ENCODE data around the gene PDSS2.
"Not testable (repeated sequence)": the region's sequence is repeated elsewhere in the genome, so short reads cannot be mapped to it uniquely, and the experiment has no call there.

DNA sequence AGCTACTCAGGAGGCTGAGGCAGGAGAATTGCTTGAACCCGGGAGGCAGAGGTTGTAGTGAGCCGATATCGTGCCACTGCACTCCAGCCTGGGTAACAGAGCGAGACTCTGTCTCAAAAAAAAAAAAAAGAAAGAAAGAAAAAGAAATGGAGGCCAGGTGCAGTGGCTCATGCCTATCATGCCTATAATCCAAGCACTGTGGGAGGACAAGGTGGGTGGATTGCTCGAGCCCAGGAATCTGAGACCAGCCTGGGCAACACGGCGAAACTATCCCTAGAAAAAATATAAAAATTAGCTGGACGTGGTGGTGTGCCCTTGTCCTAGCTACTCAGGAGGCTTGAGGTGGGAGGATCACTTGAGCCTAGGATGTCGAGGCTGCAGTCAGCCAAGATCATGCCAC is 170.1 kb downstream of the PDSS2 start:
- TF ChIP-seq, protein P1, sequence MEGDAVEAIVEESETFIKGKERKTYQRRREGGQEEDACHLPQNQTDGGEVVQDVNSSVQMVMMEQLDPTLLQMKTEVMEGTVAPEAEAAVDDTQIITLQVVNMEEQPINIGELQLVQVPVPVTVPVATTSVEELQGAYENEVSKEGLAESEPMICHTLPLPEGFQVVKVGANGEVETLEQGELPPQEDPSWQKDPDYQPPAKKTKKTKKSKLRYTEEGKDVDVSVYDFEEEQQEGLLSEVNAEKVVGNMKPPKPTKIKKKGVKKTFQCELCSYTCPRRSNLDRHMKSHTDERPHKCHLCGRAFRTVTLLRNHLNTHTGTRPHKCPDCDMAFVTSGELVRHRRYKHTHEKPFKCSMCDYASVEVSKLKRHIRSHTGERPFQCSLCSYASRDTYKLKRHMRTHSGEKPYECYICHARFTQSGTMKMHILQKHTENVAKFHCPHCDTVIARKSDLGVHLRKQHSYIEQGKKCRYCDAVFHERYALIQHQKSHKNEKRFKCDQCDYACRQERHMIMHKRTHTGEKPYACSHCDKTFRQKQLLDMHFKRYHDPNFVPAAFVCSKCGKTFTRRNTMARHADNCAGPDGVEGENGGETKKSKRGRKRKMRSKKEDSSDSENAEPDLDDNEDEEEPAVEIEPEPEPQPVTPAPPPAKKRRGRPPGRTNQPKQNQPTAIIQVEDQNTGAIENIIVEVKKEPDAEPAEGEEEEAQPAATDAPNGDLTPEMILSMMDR (IDR thresholded peaks at IDR 0.05), result not testable (repeated sequence)
- not testable (repeated sequence) for TF ChIP-seq POLR2AphosphoS5 (IDR thresholded peaks at IDR 0.05; ENCODE audit: low read depth, low read length)

Data from Panc1 (cell line).